PC-9 (cell line): Measurements from ENCODE around the gene CXorf58. TPM values are rescaled to one million over a fixed set of nuclear protein-coding genes. Genes with fewer than 3 reads are reported as not detected.

Experiments used
- BruUV-seq: library from RNA; stranded (reverse); fragments of 400-500 nt; replicated peaks from 2 replicates; lab custom pipeline; 2021; lab: Mats Ljungman, UMichigan
- CTCF ChIA-PET: fragments of 300-600 bp; sonication (Branson Sonifier 250); formaldehyde crosslinking; loops from one replicate; lab custom pipeline; 2022; ENCODE audit warnings: antibody characterized with exemption; lab: Charles Lee
- POLR2A ChIA-PET: fragments of 300-600 bp; sonication (Branson Sonifier 250); formaldehyde crosslinking; loops from one replicate; lab custom pipeline; 2022; ENCODE audit warnings: antibody characterized with exemption; ENCODE audit not compliant: unreplicated experiment; lab: Charles Lee
- DNase-seq, 2 experiments: peaks; one replicate each; pipeline versions ENCODE4 v3.0.0 to v3.0.0-alpha.2; 2015 to 2022; ENCODE audit warnings: mixed read lengths in 1 of 2
- H2AFZ ChIP-seq: fragments of 200-600 bp; sonication (generic); 2 replicates; pipeline ENCODE4 v1.8.1; 2017; ENCODE audit warnings: antibody characterized with exemption
- H3F3A ChIP-seq: fragments of 200-600 bp; sonication (generic); 2 replicates; pipeline ENCODE4 v1.8.1; 2017; ENCODE audit warnings: antibody characterized with exemption, mild to moderate bottlenecking, low read depth; ENCODE audit not compliant: insufficient read depth
- H3K27ac ChIP-seq: fragments of 200-600 bp; sonication (generic); 2 replicates; pipeline ENCODE4 v1.6.1; 2016; ENCODE audit warnings: mixed run types
- H3K27me3 ChIP-seq: fragments of 200-600 bp; sonication (generic); 2 replicates; pipeline ENCODE4 v1.6.1; 2016; ENCODE audit warnings: low read depth, mixed run types; ENCODE audit not compliant: insufficient read depth
- H3K36me3 ChIP-seq: fragments of 200-600 bp; sonication (generic); 2 replicates; pipeline ENCODE4 v1.6.1; 2016; ENCODE audit warnings: low read depth, mixed run types
- H3K4me1 ChIP-seq: fragments of 200-600 bp; sonication (generic); replicated peaks from 2 replicates; pipeline ENCODE4 v1.6.1; 2016; ENCODE audit warnings: mixed run types; ENCODE audit not compliant: insufficient read depth
- H3K4me2 ChIP-seq: fragments of 200-600 bp; sonication (generic); 2 replicates; pipeline ENCODE4 v1.6.1; 2017; ENCODE audit warnings: mixed run types
- H3K4me3 ChIP-seq: fragments of 200-600 bp; sonication (generic); 2 replicates; pipeline ENCODE4 v1.6.1; 2016; ENCODE audit warnings: mixed run types
- H3K79me2 ChIP-seq: fragments of 200-600 bp; sonication (generic); 2 replicates; pipeline ENCODE4 v1.6.1; 2017; ENCODE audit warnings: low read depth, mixed run types
- H3K9me2 ChIP-seq: fragments of 200-600 bp; sonication (generic); 2 replicates; pipeline ENCODE4 v1.8.1; 2017; ENCODE audit warnings: mild to moderate bottlenecking; ENCODE audit not compliant: insufficient read depth
- H3K9me3 ChIP-seq: fragments of 200-600 bp; sonication (generic); 2 replicates; pipeline ENCODE4 v1.8.1; 2016; ENCODE audit warnings: low read depth; ENCODE audit not compliant: insufficient read depth
- H4K20me1 ChIP-seq: fragments of 200-600 bp; sonication (generic); 2 replicates; pipeline ENCODE4 v1.8.1; 2017; ENCODE audit not compliant: insufficient read depth
- CTCF ChIP-seq: fragments of 200-600 bp; sonication (generic); conservative IDR thresholded peaks from 2 replicates; pipeline ENCODE4 v1.6.1; 2017; ENCODE audit warnings: mixed run types, antibody characterized with exemption, mild to moderate bottlenecking, moderate library complexity
- EZH2 ChIP-seq: fragments of 200-600 bp; sonication (generic); IDR thresholded peaks from 2 replicates; pipeline ENCODE4 v1.8.0; 2017; ENCODE audit warnings: antibody characterized with exemption, low read depth
- intact Hi-C: fragments of 100-400 bp; cut with micrococcal nuclease; formaldehyde crosslinking; loops from one replicate; pipeline ENCODE4 v1.10.0; 2022; ENCODE audit not compliant: unreplicated experiment
- total RNA-seq: library from RNA; stranded (reverse); gene quantifications from 2 replicates; pipeline ENCODE4 v1.2.3, GENCODE V29; 2021

The CXorf58 gene
- total RNA-seq, 1 experiment from 2014 or later: 0.20 TPM

GRCh38 chrX:23885803-23886202 lies 22.0 kb upstream of the CXorf58 start:
- no TSS peak for BruUV-seq
- Histone ChIP-seq H4K20me1 (no peaks in the 10 kb centered on the region), H3K9me3 (no peaks in the 10 kb centered on the region), H3K4me3 (no peak overlapping the region), H3K27ac (no peak overlapping the region), H3K4me1 (peaks cover 14% of the 10 kb centered on the region), H3K4me2 (no peak overlapping the region), H3K27me3 (no peaks in the 10 kb centered on the region), H3K79me2 (no peaks in the 10 kb centered on the region), H2AFZ (no peak overlapping the region), H3K9me2 (no peaks in the 10 kb centered on the region), H3F3A (no peaks in the 10 kb centered on the region), H3K36me3 (no peaks in the 10 kb centered on the region)
- CTCF ChIA-PET: no interaction called here
- DNase-seq: no peak
- POLR2A ChIA-PET: no interaction called here
- TF ChIP-seq CTCF (no peak), EZH2 (no peak)
- intact Hi-C loops: no loop called here

GRCh38 chrX:23887451-23887850 lies 20.4 kb upstream of the CXorf58 start:
- H3K79me2 ChIP-seq: no peaks in the 10 kb centered on the region
- CTCF ChIA-PET: no interaction called here
- H3K27ac ChIP-seq: no peak overlapping the region
- DNase-seq: no peak
- H3K4me1 ChIP-seq: peaks cover 14% of the 10 kb centered on the region
- H3K36me3 ChIP-seq: no peaks in the 10 kb centered on the region
- no peaks in the 10 kb centered on the region for H4K20me1 ChIP-seq
- no peak overlapping the region for H3K4me3 ChIP-seq
- H3K27me3 ChIP-seq: no peaks in the 10 kb centered on the region
- H3K9me2 ChIP-seq: no peaks in the 10 kb centered on the region
- no peak overlapping the region for H2AFZ ChIP-seq
- BruUV-seq: no TSS peak
- no peaks in the 10 kb centered on the region for H3F3A ChIP-seq
- no peak overlapping the region for H3K4me2 ChIP-seq
- intact Hi-C loops: no loop called here
- H3K9me3 ChIP-seq: no peaks in the 10 kb centered on the region
- TF ChIP-seq CTCF (no peak), EZH2 (no peak)
- POLR2A ChIA-PET: no interaction called here

GRCh38 chrX:23887918-23888317 lies 19.9 kb upstream of the CXorf58 start:
- H3K9me3 ChIP-seq: no peaks in the 10 kb centered on the region
- H3K27ac ChIP-seq: no peak overlapping the region
- no peak overlapping the region for H3K4me3 ChIP-seq
- no peaks in the 10 kb centered on the region for H3K79me2 ChIP-seq
- H3K4me2 ChIP-seq: no peak overlapping the region
- no peak overlapping the region for H2AFZ ChIP-seq
- ChIA-PET CTCF (interaction anchor here (0.7 kb wide), 1 partner anchor 63 kb away, joined by 11 read pairs; no protein-coding TSS in a partner anchor), POLR2A (no interaction called here)
- no peaks in the 10 kb centered on the region for H3F3A ChIP-seq
- no peaks in the 10 kb centered on the region for H3K9me2 ChIP-seq
- H3K27me3 ChIP-seq: no peaks in the 10 kb centered on the region
- no TSS peak for BruUV-seq
- peaks cover 14% of the 10 kb centered on the region for H3K4me1 ChIP-seq
- TF ChIP-seq EZH2: no peak
- no peak for TF ChIP-seq CTCF
- no peaks in the 10 kb centered on the region for H4K20me1 ChIP-seq
- H3K36me3 ChIP-seq: no peaks in the 10 kb centered on the region
- no peak for DNase-seq
- intact Hi-C loops: no loop called here
